SIG-M5 treated with dmso at 0.1 percent for 504 hours (cell line): ENCODE results near the gene ZNF71.

Source experiments
- DNase-seq: peaks from one replicate; lab custom pipeline; 2025; ENCODE audit not compliant: unreplicated experiment; lab: John Stamatoyannopoulos, UW

Gene ZNF71

DNA sequence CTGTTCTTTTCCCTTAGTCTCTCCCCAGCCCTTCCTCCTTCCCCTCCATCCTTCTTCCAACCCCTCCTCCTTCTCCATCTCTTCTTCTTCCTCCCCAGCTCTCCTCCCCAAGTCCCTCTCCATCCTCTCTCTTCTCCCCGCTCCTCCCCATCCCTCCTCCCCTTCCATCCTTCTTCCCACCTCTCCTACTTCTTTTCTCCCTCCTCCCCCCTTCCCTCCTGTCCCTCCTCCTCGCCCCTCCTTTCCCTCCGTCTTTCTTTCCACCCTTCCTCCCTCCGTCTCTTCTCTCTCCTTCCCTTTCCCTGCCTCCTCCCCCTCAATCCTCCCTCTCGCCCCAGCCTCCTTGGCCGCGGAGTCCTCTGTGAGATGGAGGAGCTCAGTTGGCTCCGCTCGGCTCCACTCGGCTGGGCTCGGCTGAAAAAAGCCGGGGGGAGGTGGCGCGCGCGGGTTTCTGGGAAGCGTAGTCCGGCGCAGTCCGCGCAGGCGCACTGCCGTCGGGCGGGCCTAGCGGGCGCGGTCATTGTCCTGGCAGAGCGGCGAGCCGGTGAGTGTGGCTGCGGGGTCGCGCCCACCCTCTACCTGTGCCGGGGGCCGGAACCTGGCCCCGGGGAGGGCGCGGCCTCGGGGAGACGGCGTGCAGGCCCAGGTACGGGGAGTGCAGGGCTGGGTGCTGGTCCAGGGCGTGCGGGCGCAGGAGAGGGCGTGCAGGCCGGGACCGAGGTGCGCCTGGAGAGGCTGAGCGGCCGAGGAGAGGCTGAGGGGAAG is at the start of gene ZNF71:
Gene ZNF71, plus strand, starts transcription at position 520 of the 765 bp plus-strand sequence. CDS start 6,257 bp downstream, outside the sequence.
- peak; percentile 67 for DNase-seq

DNA sequence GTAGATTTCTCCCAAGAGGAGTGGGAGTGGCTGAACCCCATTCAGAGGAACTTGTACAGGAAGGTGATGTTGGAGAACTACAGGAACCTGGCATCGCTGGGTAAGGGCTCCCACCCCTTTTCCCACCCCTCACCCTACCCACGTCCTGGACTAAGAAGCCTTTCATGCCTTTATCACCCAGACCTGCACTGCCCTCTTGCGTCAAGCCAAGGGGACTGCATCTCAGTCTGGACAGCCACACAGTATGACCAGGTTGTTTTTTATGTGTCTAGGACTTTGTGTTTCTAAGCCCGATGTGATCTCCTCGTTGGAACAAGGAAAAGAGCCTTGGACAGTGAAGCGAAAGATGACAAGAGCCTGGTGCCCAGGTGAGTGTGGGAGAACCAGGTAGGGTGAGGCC is 47.6 kb upstream of the ZNF71 start:
- DNase-seq, result no peak

DNA sequence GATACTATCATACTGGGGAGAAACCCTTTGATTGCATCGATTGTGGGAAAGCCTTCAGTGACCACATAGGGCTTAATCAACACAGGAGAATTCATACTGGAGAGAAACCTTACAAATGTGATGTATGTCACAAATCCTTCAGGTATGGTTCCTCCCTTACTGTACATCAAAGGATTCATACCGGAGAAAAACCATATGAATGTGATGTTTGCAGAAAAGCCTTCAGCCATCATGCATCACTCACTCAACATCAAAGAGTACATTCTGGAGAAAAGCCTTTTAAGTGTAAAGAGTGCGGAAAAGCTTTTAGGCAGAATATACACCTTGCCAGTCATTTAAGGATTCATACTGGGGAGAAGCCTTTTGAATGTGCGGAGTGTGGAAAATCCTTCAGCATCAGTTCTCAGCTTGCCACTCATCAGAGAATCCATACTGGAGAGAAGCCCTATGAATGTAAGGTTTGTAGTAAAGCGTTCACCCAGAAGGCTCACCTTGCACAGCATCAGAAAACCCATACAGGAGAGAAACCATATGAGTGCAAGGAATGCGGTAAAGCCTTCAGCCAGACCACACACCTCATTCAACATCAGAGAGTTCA is 40.7 kb upstream of the ZNF71 start:
- no peak for DNase-seq

DNA sequence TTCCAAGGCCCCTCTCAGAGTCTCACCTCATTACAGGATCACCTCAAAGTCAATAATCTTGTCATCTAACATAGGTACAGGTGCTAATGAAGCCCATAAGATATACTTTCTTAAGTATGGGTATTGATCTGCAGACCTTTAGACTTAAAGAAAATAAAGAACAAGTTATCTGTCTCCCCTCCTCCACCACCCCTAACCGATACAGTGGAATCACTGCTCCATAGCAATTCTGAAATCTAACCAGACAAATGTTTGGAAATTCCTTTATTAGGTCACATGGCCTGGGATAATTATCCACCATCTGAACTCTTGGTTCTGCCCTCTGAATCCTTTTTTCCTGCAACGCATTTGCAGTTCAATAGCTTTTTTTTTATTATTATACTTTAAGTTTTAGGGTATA is 32.3 kb upstream of the ZNF71 start:
- no peak for DNase-seq

DNA sequence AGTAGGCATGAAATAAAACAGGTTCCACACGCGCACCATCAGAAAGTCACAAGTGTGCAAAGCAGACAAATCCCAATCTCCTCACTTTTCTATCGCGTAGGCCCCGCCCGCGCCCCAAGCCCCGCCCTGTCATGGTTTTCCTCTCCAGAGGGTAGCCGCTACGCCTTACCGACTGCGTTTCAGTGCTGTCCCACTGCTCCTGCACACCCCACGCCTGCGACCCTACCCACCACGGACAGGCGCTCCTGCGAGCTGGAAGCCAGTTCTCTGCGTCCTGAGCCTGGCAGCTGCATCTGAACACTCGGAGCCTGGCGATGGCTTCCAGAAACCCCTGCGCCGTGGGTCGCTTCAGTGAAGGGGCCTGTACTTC is 28.2 kb upstream of the ZNF71 start:
- no peak for DNase-seq

DNA sequence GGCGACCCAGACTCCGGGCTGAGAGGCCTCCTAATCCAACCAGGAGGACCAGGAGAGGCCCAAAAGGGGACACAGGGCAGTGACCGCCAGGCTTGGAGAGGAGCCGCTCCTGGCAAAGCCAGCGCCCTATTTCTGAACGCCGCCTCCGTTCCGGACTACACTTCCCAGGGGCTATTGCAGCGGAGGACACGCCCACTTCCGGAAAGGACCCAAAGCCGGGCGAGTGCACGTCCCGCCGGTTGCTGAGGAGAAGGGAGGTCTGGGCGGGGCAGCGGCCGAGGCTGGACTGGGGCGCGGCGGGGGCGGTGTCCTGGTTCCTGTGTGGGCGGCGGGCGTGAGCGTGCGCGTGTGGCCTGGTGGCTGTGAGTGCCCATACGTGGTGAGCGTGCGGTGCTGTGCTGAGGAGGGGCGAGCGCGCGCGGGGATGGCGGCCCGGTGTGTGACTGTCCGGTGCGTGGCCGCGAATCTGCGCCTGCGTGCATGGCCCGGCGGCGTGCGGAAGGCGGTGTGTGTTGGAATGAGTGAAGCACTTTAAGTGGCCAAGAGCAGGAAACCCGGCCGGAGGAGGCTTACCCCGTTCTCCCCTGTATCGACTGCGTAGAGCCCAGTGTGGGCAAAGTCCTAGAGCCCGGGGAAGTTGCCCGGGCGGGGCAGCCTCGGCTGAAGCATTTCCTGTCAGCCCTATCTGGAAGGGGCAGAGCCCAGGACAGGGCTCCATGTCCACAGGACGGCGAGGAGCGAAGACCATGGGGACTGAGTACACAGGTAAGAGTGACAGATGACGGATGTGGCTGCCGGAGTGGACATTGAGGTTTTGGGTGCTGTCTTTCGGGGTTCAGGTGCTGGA is 27.6 kb upstream of the ZNF71 start, which contains the start of gene ZNF470:
Gene ZNF470, plus strand, starts transcription at position 195 of the 847 bp plus-strand sequence. CDS start 2,844 bp downstream, outside the sequence.
- no peak for DNase-seq

DNA sequence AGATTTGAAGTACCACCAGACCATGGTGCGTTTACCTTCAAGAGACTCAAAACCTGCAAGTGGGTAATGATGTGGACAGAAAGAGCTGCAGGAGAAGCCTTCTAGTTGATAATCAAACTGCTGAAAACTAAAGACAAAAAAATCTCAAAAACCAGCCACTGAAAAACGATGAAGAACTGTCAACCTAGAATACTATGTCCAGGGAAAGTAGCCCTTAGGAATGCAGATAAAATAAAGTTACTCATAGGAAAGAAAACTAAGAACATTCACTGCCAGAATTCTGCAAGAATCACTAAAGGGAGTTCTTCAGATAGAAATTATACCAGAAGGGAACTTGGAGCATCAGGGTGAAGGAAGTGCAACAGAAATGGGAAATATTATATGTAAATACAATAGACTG is 22.5 kb upstream of the ZNF71 start:
- DNase-seq, result no peak

DNA sequence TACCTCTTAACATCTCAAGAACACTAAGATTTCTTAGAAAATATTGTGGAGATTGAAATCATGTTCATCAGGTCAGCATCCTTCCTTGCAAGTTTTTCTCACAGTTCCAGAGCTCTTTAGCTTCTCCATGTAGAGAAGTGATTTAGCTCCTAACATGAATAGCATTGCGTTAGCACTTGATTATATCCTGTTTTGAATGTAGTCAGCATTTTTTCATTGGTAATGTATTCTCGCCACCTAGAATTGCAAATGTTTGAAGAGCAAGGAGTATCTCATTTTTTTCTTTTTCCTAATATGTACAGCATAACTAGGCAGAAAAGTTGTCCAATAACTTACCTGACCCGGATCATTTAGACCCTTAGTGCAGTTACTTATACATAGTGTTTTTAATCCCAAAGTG is 21.2 kb upstream of the ZNF71 start:
- no peak for DNase-seq

DNA sequence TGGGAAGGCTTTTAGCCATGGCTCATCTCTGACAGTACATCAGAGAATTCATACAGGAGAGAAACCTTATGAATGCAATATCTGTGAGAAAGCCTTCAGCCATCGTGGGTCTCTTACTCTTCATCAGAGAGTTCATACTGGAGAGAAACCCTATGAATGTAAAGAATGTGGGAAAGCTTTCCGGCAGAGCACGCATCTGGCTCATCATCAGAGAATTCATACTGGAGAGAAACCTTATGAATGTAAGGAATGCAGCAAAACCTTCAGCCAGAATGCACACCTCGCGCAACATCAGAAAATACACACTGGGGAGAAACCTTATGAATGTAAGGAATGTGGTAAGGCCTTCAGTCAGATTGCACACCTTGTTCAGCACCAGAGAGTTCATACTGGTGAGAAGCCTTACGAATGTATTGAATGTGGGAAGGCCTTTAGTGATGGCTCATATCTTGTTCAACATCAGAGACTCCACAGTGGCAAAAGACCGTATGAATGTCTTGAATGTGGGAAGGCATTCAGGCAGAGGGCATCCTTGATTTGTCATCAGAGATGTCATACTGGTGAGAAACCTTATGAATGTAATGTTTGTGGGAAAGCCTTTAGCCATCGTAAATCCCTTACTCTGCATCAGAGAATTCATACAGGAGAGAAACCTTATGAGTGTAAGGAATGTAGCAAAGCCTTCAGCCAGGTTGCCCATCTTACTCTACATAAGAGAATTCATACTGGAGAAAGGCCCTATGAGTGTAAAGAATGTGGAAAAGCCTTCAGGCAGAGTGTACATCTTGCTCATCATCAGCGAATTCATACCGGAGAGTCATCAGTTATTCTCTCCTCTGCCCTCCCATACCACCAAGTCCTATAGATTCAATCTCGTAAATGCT is 17.1 kb upstream of the ZNF71 start:
- DNase-seq, result no peak

DNA sequence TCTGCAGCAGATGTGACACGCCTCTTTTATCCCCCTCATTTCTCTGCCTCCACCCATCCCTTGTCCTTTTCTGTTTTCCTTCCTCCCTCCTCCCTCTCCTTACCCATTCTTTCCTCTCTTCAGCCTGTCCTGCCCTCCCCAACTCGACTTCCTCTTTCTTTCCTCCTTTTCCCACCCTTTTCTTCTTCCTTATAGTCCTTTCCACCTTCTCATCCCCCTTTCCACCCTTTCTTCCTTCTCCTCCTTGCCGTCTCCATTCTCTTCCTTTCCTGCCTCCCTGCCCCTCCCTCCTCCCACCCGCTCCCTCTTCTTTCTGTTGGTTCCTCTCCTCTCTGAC is 688 bp upstream of the ZNF71 start:
- no peak for DNase-seq

DNA sequence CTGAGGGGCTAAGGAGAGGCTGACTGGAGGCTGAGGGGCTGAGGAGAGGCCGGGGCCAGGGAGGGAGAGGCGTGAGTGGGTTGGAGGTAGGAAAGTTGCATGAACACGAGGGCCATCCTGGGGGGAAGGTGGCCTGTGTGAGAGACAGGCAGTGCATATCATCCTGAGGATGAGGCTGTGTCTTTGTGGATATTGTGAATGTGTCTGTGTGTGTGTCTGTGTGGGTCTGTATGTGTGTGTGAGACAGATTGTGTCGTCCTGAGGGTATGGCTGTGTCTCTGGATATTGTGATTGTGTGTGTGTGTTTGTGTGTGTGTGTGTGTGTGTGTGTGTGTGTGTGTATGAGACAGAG is 422 bp downstream of the ZNF71 start:
- DNase-seq, result no peak

DNA sequence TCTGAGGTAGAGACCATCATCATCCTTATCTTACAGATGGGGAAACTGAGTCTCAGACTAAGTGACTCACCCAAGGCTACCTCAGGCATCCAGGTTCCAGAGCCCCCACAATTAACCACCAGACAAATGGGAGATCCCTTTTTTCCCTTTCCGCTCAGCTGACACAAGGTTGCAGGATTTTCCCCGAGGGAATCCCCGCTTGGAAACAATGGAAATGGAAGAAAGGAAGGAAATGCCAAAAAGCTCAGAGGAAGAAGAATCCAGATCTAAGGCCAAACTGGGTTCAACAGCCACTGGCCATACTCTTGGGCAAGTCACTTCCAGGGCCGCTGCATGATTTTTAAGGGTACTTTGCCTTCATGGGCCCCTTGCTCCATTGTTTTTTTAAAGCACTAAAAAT is 1.6 kb downstream of the ZNF71 start:
- no peak for DNase-seq

DNA sequence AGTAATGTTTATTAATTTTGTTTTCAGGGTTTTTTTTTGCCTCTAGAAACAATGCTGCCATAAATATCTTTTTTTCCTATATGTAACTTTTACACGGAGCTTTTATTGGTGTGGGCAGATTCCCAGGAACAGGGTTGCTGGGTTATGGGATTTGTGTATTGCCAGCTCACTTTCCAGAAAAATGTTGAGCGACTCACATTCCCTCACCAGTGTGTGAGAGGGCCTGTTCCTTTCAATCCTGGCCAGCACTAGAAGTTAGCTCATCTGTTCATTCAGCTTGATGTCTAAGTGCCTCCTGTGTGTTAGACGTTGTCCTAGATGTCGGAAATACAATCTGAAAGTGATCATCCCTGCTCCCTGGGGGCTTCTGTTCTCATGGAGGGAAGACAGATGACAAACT is 2.6 kb downstream of the ZNF71 start:
- DNase-seq, result no peak

DNA sequence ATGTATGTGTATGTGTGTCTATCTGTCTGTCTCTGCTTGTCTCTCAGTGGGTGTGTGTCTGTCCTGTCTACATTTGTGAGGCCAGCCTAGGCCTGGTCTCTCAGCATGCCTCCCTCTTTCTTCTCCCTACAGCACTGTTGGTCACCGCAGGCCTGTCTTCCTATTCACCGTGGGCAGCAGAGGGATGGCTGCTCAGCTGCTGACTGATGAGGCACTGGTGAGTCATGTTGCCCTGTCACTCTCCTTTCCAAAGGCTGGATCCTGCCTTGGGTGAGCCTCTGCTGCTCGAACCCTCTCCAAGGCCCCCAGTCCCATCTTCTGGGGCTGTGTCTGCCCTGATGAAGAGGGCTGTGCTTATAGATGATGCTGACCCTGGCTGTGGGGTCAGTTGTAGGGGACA is 6.3 kb downstream of the ZNF71 start:
- no peak for DNase-seq

DNA sequence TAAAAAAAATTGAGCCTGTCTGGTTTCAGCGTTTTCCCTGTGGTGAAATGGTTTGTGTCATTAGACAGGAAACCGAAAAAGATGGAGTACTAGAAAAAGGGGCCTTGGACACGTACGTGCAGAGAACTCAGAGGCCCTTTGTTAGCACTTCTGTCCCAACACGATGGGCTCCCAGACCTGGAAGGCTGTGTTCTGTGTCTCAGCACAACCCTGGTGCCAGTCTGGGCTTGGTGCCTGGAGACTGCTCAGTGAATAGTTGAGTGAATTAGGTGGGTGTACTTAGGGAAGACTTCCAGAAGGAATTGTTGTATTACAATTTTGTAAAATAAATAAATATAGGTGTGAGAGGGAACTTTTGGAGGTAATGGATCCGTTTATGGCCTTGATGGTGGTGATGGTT is 8.7 kb downstream of the ZNF71 start:
- DNase-seq, result no peak

DNA sequence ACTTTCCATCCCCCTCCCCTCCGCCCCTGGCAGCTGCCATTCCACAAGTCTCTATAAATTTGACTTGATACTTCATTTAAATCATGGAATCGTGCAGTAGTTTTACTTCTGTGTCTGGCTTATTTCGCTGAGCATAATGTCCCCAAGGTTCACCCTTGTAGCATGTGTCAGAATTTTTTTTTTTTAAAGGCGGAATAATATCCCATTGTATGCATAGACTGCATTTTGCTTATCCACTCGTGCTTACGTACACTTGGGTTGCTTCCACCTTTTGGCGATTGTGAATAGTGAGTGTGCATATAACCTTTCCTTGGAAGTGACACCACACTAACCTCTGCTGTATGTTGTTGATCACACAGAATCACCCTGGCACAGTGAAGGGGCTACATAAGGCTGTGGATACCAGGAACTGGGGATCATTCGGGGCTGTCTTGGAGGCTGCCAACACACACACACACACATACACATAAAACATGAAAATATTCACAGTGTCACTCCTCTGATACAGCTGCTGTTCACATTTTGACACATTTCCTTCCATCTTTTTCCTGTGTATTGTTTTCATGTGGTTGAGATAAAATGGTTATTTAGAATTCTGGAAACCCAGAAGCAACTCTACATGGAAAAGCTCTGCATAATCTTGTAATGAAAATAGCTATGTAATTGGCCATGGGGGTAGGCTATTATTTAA is 13.3 kb downstream of the ZNF71 start:
- no peak for DNase-seq

DNA sequence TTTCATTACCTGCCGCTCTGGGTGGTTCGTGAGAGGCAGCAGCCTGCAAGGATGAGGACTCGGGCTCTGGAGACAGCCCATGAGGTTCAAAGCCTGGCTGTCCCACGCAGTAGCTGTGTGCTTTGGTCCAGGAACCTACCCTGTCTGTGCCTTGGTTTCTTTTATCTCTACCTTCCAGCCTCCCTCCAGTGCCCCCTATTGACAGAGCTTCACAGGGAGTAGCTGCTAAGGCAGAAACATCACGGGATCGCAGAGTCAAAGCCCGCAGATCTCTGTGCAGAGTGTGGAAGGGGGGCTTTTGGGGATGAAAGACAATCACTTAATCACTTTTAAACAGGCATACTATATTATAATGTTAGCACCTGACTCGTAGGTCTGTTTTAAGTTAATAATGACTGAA is 16.2 kb downstream of the ZNF71 start:
- no peak for DNase-seq

DNA sequence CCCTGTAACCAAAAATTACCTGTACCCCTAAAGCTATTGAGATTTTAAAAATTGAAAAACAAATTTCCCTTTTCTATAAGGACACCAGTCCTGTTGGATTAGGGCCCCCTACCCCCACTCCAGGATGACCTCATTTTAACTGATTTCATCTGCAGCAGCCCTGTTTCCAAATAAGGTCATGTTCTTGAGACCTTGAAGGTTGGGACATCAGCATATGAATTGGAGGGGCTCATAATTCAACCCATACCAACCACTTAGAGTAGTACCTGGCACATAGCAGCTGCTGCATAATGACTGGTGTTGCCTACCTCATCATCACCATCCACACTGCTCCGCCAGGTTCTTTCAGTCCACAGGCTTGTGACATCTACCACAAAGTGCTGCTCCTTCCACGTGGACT is 17.6 kb downstream of the ZNF71 start:
- no peak for DNase-seq

DNA sequence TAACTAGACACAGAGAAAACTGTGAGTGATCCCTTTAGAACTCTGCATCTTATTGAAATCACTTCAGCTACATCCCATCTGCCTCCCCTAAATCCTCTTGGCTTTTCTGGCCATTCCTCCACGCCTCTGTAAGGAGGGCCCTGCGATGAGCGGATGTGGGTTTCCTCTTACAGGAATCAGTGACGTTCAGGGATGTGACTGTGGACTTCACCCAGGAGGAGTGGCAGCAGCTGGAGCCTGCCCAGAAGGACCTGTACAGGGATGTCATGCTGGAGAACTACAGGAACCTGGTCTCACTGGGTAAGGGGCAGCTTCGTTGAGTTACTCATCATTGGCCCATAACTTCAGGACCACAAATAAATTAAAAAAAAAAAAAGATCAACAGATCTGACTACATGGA is 18.5 kb downstream of the ZNF71 start:
- no peak for DNase-seq

DNA sequence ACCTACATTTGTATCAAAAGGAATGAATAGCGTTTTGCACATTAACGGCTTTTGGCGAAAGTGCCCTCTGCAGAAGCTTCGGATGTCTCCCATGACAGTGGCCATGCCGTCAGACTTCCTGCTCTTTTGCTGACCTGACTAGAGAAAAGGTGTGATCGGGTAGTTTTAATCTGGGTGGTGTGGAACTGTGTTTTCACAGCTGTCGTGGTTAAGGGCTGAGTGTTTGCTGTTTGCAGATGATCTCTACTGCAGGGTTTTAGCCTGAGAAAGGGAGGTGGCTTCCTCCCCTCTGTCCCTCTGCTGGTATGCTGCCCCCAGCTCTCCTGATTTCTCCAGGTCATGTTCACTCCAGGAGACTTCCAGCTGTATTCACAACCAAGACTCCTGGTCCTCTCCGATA is 22.4 kb downstream of the ZNF71 start:
- DNase-seq, result no peak

DNA sequence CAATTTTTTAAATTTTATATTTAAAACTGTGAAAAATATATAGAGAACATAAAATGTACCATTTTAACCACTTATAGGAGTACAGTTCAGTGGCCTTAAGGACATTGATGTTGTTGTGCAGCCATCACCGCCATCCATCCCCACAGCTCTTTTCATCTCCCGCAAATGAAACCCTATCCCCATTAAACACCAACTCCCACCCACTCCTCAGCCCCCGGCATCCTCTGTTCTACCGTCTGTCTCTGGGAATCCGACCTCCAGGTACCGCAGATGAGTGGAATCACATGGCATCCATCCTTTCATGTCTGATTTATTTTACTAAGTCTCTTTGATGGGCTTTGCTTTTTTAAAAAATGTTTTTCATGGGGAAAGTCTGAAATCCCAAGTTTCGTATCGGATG is 24.0 kb downstream of the ZNF71 start:
- DNase-seq, result no peak
